ENCODE measurements around the gene IL18R1. TPM values are rescaled to one million over a fixed set of nuclear protein-coding genes. Genes with fewer than 3 reads are reported as not detected.

The IL18R1 gene
- total and polyA plus RNA-seq, 11 donors: 0.50 to 4.3 (median 1.8) TPM

DNA sequence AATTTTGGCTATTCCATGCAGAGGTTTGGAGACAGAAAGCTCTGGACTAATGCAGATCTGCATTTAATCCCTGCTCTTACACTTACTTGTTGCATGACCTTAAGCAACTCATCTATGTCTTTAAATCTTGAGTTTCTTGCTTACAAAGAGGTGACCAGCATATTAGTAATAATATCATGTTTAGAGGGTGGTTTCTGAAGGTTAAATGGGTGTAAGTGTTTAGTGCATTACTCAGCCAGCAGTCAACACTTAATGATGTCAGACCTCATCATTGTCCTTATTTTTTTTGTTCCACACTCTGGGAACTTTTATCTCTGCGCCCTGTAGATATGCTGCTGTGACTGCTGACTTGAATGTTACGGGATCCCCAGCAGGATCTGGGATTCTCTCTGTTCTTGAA, 42.6 kb upstream of the IL18R1 start:
- ATAC-seq: no peak
- Histone ChIP-seq H3K27me3 (peaks cover 0 to 10% (median 0%) of the 10 kb centered on the region in 9 donors), H3K9me3 (no peaks in the 10 kb centered on the region), H3K36me3 (no peaks in the 10 kb centered on the region), H3K4me1 (no peaks in the 10 kb centered on the region), H3K4me3 (no peak overlapping the region), H3K27ac (no peak overlapping the region)
- DNase-seq: no peak
- 69 to 82% (median 75%) methylated on average over 2 of the region's 2 CpGs for WGBS, 4 donors
- intact Hi-C loops (cut with DNase I): no loop called here
- TF ChIP-seq, protein P1, sequence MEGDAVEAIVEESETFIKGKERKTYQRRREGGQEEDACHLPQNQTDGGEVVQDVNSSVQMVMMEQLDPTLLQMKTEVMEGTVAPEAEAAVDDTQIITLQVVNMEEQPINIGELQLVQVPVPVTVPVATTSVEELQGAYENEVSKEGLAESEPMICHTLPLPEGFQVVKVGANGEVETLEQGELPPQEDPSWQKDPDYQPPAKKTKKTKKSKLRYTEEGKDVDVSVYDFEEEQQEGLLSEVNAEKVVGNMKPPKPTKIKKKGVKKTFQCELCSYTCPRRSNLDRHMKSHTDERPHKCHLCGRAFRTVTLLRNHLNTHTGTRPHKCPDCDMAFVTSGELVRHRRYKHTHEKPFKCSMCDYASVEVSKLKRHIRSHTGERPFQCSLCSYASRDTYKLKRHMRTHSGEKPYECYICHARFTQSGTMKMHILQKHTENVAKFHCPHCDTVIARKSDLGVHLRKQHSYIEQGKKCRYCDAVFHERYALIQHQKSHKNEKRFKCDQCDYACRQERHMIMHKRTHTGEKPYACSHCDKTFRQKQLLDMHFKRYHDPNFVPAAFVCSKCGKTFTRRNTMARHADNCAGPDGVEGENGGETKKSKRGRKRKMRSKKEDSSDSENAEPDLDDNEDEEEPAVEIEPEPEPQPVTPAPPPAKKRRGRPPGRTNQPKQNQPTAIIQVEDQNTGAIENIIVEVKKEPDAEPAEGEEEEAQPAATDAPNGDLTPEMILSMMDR (IDR thresholded peaks at IDR 0.05): no peak
- TF ChIP-seq POLR2A (IDR thresholded peaks at IDR 0.05): no peak

GRCh38 chr2:102313471-102313870, 42.1 kb upstream of the IL18R1 start:
- DNase-seq: no peak

GRCh38 chr2:102313950-102314349, 41.6 kb upstream of the IL18R1 start:
- intact Hi-C loops (cut with DNase I): no loop called here
- H3K4me3 ChIP-seq: no peak overlapping the region
- WGBS, 4 donors: 68 to 81% (median 72%) methylated on average over 3 of the region's 3 CpGs
- peaks cover 0 to 4% (median 0%) of the 10 kb centered on the region in 9 donors for H3K27me3 ChIP-seq
- H3K4me1 ChIP-seq: no peaks in the 10 kb centered on the region
- H3K27ac ChIP-seq: no peak overlapping the region
- DNase-seq (no peak), ATAC-seq (no peak)
- H3K9me3 ChIP-seq: no peaks in the 10 kb centered on the region
- TF ChIP-seq, protein P1 (IDR thresholded peaks at IDR 0.05): no peak
- TF ChIP-seq POLR2A (IDR thresholded peaks at IDR 0.05): no peak
- no peaks in the 10 kb centered on the region for H3K36me3 ChIP-seq

More at GRCh38 chr2:102313471-102313870, 42.1 kb upstream of the IL18R1 start:
- intact Hi-C loops (cut with DNase I): no loop called here
- H3K4me3 ChIP-seq: no peak overlapping the region
- TF ChIP-seq POLR2A (IDR thresholded peaks at IDR 0.05): no peak
- TF ChIP-seq, protein P1 (IDR thresholded peaks at IDR 0.05): no peak
- no peaks in the 10 kb centered on the region for H3K9me3 ChIP-seq
- peaks cover 0 to 9% (median 0%) of the 10 kb centered on the region in 9 donors for H3K27me3 ChIP-seq
- ATAC-seq: no peak
- 83 to 97% (median 88%) methylated on average over 8 of the region's 8 CpGs for WGBS, 4 donors
- no peaks in the 10 kb centered on the region for H3K36me3 ChIP-seq
- no peak overlapping the region for H3K27ac ChIP-seq
- no peaks in the 10 kb centered on the region for H3K4me1 ChIP-seq

GRCh38 chr2:102315921-102316320, 39.7 kb upstream of the IL18R1 start:
- no peak for TF ChIP-seq POLR2A (IDR thresholded peaks at IDR 0.05)
- TF ChIP-seq, protein P1 (IDR thresholded peaks at IDR 0.05): no peak
- no peak overlapping the region for H3K27ac ChIP-seq
- 61 to 77% (median 69%) methylated on average over 2 of the region's 2 CpGs for WGBS, 4 donors
- peaks cover 0 to 4% (median 0%) of the 10 kb centered on the region in 9 donors for H3K27me3 ChIP-seq
- no peaks in the 10 kb centered on the region for H3K36me3 ChIP-seq
- no peak overlapping the region for H3K4me3 ChIP-seq
- DNase-seq (no peak), ATAC-seq (no peak)
- H3K9me3 ChIP-seq: no peaks in the 10 kb centered on the region
- intact Hi-C loops (cut with DNase I): no loop called here
- H3K4me1 ChIP-seq: no peaks in the 10 kb centered on the region
